ENCODE measurements around the gene DCDC2C. TPM values are rescaled to one million over a fixed set of nuclear protein-coding genes. Genes with fewer than 3 reads are reported as not detected.

The DCDC2C gene
- total RNA-seq, 4 donors from 2014 or later, result not detected

DNA sequence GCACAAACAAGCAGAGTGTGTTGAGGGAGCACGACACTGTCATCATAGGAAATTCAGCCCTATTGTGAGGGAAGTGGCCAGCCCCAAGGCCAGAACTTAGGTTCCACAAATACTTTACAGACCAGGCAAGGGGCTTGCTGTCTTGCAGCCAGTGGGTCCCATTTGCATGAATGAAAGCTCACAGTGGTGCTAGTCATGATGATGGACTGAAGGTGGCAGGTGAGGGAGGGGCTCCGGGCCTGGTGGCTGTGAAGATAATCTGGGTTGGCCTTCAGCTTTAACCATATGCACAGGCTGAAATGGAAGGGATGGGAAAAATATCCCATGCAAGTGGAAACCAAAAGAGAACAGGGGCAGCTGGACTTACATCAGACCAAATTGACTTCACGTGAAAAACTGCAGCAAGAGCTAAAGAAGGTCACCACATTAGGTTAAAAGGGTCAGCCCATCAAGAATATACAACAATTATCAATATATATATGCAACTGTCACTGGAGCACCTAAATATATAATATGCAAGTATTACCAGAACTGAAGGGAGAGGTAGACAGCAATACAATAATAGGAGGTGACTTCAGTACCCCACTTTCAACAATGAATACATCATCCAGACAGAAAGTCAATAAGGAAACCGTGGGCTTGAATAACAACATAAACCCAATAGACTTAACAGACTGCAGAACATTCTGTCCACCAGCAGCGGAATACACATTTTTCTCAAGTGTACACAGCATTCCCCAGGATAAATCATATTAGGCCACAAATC lies 39.6 kb downstream of the DCDC2C start:
- intact Hi-C loops (cut with DNase I; ENCODE audit: low total_unique reads), result no loop called here
- Histone ChIP-seq H3K27ac (no peak overlapping the region), H3K4me3 (no peak overlapping the region), H3K9me3 (no peaks in the 10 kb centered on the region), H3K4me1 (no peaks in the 10 kb centered on the region), H3K27me3 (no peaks in the 10 kb centered on the region), H3K36me3 (no peaks in the 10 kb centered on the region)
- no peak for DNase-seq
- no peak for TF ChIP-seq POLR2A (IDR thresholded peaks at IDR 0.05)
- TF ChIP-seq, protein P1, sequence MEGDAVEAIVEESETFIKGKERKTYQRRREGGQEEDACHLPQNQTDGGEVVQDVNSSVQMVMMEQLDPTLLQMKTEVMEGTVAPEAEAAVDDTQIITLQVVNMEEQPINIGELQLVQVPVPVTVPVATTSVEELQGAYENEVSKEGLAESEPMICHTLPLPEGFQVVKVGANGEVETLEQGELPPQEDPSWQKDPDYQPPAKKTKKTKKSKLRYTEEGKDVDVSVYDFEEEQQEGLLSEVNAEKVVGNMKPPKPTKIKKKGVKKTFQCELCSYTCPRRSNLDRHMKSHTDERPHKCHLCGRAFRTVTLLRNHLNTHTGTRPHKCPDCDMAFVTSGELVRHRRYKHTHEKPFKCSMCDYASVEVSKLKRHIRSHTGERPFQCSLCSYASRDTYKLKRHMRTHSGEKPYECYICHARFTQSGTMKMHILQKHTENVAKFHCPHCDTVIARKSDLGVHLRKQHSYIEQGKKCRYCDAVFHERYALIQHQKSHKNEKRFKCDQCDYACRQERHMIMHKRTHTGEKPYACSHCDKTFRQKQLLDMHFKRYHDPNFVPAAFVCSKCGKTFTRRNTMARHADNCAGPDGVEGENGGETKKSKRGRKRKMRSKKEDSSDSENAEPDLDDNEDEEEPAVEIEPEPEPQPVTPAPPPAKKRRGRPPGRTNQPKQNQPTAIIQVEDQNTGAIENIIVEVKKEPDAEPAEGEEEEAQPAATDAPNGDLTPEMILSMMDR (IDR thresholded peaks at IDR 0.05), result no peak

DNA sequence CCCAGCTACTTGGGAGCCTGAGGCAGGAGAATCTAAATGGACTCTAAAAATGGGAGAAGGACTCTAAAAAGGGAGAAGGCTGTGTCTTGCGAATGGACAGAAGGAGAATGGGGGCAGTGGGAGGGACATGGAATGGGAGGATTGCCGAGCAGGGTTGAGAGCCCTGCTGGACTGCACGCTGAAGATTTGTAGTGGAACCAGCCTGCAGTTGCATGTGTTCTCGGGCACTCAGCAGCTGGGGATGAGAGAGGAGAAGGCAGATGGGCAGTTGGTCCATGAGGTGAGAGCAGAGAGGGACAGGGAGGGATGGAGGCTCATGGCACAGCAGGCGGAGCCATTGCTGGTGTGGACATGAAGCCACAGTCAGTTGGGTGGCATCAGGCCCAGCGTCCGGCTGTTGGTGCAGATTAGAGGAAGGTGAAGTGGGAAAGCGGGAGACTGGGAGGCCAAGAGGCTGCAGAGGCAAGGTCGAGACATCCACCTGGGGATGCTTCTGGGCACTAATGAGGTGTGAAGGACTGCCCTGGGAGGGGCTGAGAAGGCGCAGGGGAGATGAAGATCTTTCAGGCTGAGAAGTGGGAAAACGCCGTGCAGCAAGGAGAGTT lies 40.7 kb downstream of the DCDC2C start:
- no peaks in the 10 kb centered on the region for H3K9me3 ChIP-seq
- H3K27me3 ChIP-seq, result no peaks in the 10 kb centered on the region
- no peak for DNase-seq
- H3K36me3 ChIP-seq, result no peaks in the 10 kb centered on the region
- intact Hi-C loops (cut with DNase I; ENCODE audit: low total_unique reads), result no loop called here
- H3K4me3 ChIP-seq, result no peak overlapping the region
- no peaks in the 10 kb centered on the region for H3K4me1 ChIP-seq
- no peak overlapping the region for H3K27ac ChIP-seq
- TF ChIP-seq, protein P1 (IDR thresholded peaks at IDR 0.05), result no peak
- no peak for TF ChIP-seq POLR2A (IDR thresholded peaks at IDR 0.05)

DNA sequence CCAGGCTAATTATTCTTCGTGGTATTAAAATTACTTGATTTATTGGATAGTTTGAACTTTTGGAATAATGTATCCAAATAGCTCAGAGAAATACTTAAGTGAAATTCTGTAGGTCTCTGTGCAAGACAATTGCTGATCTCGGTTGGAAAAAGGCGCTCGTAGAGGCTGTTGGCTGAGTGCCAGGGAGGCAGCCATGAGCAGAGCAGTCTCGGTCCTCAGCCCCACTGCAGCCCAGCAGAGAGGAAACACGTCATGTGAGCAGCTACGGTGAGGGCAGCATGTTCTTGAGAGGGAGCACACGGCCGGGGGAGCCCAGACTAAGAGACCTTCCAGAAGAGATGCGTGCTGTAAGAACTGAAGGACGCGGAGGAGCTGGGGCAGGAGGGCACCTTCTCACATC lies 42.5 kb downstream of the DCDC2C start:
- H3K36me3 ChIP-seq, result no peaks in the 10 kb centered on the region
- TF ChIP-seq, protein P1 (IDR thresholded peaks at IDR 0.05), result no peak
- no peak for TF ChIP-seq POLR2A (IDR thresholded peaks at IDR 0.05)
- H3K4me3 ChIP-seq, result no peak overlapping the region
- intact Hi-C loops (cut with DNase I; ENCODE audit: low total_unique reads), result no loop called here
- H3K27me3 ChIP-seq, result no peaks in the 10 kb centered on the region
- H3K4me1 ChIP-seq, result no peaks in the 10 kb centered on the region
- DNase-seq, result no peak
- H3K27ac ChIP-seq, result no peak overlapping the region
- no peaks in the 10 kb centered on the region for H3K9me3 ChIP-seq

DNA sequence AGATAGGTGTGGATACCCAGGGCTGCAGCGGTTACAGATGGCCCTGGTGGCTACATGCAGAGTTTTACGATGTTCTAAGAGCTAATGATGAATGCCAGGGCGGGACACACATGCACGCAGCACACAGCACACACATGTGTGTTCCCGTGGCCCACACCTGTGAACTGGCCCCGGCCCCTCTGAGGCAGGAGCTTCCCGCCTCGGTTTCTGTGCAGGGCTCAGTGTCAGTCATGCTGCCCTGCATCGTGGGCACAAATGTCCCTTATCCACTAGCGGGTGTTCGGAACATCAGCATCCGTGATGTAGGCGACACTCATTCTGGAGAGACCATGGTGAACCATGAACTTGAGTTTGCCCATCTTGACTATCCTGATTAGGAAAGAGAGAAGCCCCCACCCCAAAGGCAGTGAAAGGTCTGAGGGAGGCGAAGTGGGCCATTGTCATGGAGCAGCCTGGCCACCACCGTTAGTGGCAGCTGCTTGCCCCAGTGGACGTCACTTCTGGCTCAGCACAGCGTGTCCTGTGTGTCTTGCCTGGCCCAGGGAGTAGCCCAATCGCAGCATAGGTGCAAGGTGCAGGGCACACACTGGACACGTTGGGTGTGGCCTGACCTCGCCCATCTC lies 43.8 kb downstream of the DCDC2C start:
- TF ChIP-seq, protein P1 (IDR thresholded peaks at IDR 0.05), result no peak
- TF ChIP-seq POLR2A (IDR thresholded peaks at IDR 0.05), result no peak
- Histone ChIP-seq H3K36me3 (no peaks in the 10 kb centered on the region), H3K4me1 (no peaks in the 10 kb centered on the region), H3K27ac (no peak overlapping the region), H3K4me3 (no peak overlapping the region), H3K27me3 (no peaks in the 10 kb centered on the region), H3K9me3 (no peaks in the 10 kb centered on the region)
- no peak for DNase-seq
- intact Hi-C loops (cut with DNase I; ENCODE audit: low total_unique reads), result no loop called here

DNA sequence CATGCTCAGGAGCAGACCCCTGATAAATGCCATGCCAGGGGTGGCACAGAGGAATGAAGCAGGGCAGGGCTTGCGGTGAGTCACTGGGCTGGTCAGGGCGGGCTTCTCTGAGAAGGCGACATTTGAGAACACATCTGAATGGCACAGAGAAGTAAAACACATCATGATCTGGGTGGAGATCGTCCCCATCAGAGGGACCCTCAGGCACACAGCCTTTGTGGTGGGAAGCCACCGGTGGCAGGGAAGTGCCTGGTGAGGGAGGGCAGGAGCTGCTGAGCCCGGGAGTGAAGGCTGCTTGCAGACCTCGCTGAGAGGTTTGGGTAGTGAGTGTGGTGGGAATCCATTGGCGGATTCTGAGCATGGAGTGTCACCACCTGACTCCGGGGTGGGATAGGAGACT lies 44.5 kb downstream of the DCDC2C start:
- Histone ChIP-seq H3K4me3 (no peak overlapping the region), H3K36me3 (no peaks in the 10 kb centered on the region), H3K27me3 (no peaks in the 10 kb centered on the region), H3K27ac (no peak overlapping the region), H3K9me3 (no peaks in the 10 kb centered on the region), H3K4me1 (no peaks in the 10 kb centered on the region)
- intact Hi-C loops (cut with DNase I; ENCODE audit: low total_unique reads), result no loop called here
- TF ChIP-seq, protein P1 (IDR thresholded peaks at IDR 0.05), result no peak
- TF ChIP-seq POLR2A (IDR thresholded peaks at IDR 0.05), result no peak
- no peak for DNase-seq

Data from uterus (tissue), 4 donors.